HepG2 (cell line): ENCODE data around the gene NSD1. TPM values are rescaled to one million over a fixed set of nuclear protein-coding genes. Genes with fewer than 3 reads are reported as not detected.
"Not testable (repeated sequence)": the region's sequence is repeated elsewhere in the genome, so short reads cannot be mapped to it uniquely, and the experiment has no call there.

Experiments
- ATAC-seq: fragments of 200-7000 bp; cut with Tn5 transposase; 3 replicates; pipeline ENCODE4 v1.9.1; 2020; ENCODE audit warnings: mild to moderate bottlenecking, moderate library complexity
- BruUV-seq: library from RNA; stranded (reverse); fragments of 400-500 nt; replicated peaks from 2 replicates; lab custom pipeline; 2021; lab: Mats Ljungman, UMichigan
- CTCF ChIA-PET: fragments of 300-600 bp; formaldehyde crosslinking; extraction: SDS; loops from one replicate; lab custom pipeline; 2021; ENCODE audit warnings: low total read pairs, inconsistent platforms, low intra/inter-chr PET ratio; lab: Yijun Ruan, JAX
- POLR2A ChIA-PET: fragments of 350-600 bp; sonication (Branson Sonifier 250); formaldehyde crosslinking; loops from one replicate; lab custom pipeline; 2020; ENCODE audit warnings: antibody characterized with exemption, inconsistent platforms; lab: Yijun Ruan, JAX
- DNase-seq: peaks from one replicate; pipeline ENCODE4 v3.0.0-alpha.2; 2015; ENCODE audit warnings: low spot score
- FAIRE-seq: peaks from 3 replicates; lab custom pipeline; 2011; peaks lifted over from hg19 to GRCh38; lab: Jason Lieb, UNC
- H2AFZ ChIP-seq: one replicate; pipeline ENCODE4 v1.6.1; 2011; ENCODE audit warnings: low read length, inconsistent platforms
- H3K27ac ChIP-seq: fragments of 300-600 bp; 3 replicates; pipeline ENCODE4 v1.8.0; 2011; ENCODE audit warnings: mixed run types, mild to moderate bottlenecking, mixed read lengths, low read length, inconsistent platforms; ENCODE audit not compliant: insufficient read depth; ENCODE audit errors: extremely low read length
- H3K27me3 ChIP-seq, 2 experiments: fragments of 200-600 bp in 1 of 2; 2 replicates in 1 of 2; 3 replicates in 1 of 2; pipeline versions ENCODE4 v1.6.0 to v1.8.0; 2011; ENCODE audit warnings: low read length in 2 of 2, mild to moderate bottlenecking in 2 of 2, moderate library complexity in 2 of 2, inconsistent platforms in 1 of 2; ENCODE audit not compliant: insufficient read depth in 2 of 2, control insufficient read depth in 1 of 2
- H3K36me3 ChIP-seq, 2 experiments: fragments of 200-600 bp in 1 of 2; replicated peaks in 1 of 2; 2 replicates in 1 of 2; 3 replicates in 1 of 2; pipeline versions ENCODE4 v1.5.1 to v1.8.0; 2011; ENCODE audit warnings: low read length in 2 of 2, inconsistent platforms in 1 of 2; ENCODE audit not compliant: insufficient read depth in 2 of 2, control insufficient read depth in 1 of 2
- H3K4me1 ChIP-seq: 2 replicates; pipeline ENCODE4 v1.5.1; 2012; ENCODE audit warnings: low read length, inconsistent platforms; ENCODE audit not compliant: insufficient read depth
- H3K4me2 ChIP-seq: 2 replicates; pipeline ENCODE4 v1.6.0; 2011; ENCODE audit warnings: low read depth, low read length, inconsistent platforms
- H3K4me3 ChIP-seq, 3 experiments: fragments of 200-600 bp in 1 of 3; sonication (generic), shearing (Covaris generic) in 1 of 3; replicated peaks in 1 of 3; 2 replicates each; pipeline ENCODE4 v1.5.1; 2011 to 2016; ENCODE audit warnings: low read length in 3 of 3, inconsistent platforms in 2 of 3, low read depth in 2 of 3, mild to moderate bottlenecking in 2 of 3, control low read depth in 1 of 3, mixed read lengths in 1 of 3; ENCODE audit not compliant: insufficient read depth in 1 of 3
- H3K79me2 ChIP-seq: one replicate; pipeline ENCODE4 v1.6.1; 2011; ENCODE audit warnings: low read length, inconsistent platforms; ENCODE audit not compliant: insufficient read depth
- H3K9ac ChIP-seq: 2 replicates; pipeline ENCODE4 v1.6.0; 2011; ENCODE audit warnings: mild to moderate bottlenecking, low read depth, low read length, inconsistent platforms; ENCODE audit not compliant: insufficient read depth
- H3K9me3 ChIP-seq: 2 replicates; pipeline ENCODE4 v1.5.1; 2012; ENCODE audit warnings: mild to moderate bottlenecking, low read length
- H4K20me1 ChIP-seq: 2 replicates; pipeline ENCODE4 v1.6.0; 2011; ENCODE audit warnings: inconsistent platforms, mild to moderate bottlenecking, low read length, moderate library complexity; ENCODE audit not compliant: insufficient read depth
- CHD4 ChIP-seq: fragments of 200-600 bp; sonication (generic); IDR thresholded peaks from 2 replicates; pipeline ENCODE4 v1.7.0; 2017; ENCODE audit warnings: mild to moderate bottlenecking, low read length, borderline replicate concordance
- ISL2 ChIP-seq: sonication (generic); formaldehyde crosslinking; IDR thresholded peaks from 2 replicates; pipeline ENCODE4 v1.5.0; 2020; ENCODE audit warnings: missing genetic modification reagents
- KAT8 ChIP-seq: IDR thresholded peaks from 2 replicates; pipeline ENCODE4 v1.6.1; 2016; ENCODE audit warnings: missing genetic modification reagents, missing compliant biosample characterization
- PLSCR1 ChIP-seq: sonication (generic); formaldehyde crosslinking; IDR thresholded peaks from 2 replicates; pipeline ENCODE4 v1.5.0; 2020; ENCODE audit warnings: missing genetic modification reagents, mild to moderate bottlenecking, borderline replicate concordance
- REST ChIP-seq, 2 experiments: IDR thresholded peaks; 2 replicates each; pipeline ENCODE4 v1.6.1; 2011 to 2012; ENCODE audit warnings: low read length in 2 of 2, borderline replicate concordance in 1 of 2, low read depth in 1 of 2, mild to moderate bottlenecking in 1 of 2, moderate library complexity in 1 of 2
- RFX5 ChIP-seq: IDR thresholded peaks from 2 replicates; pipeline ENCODE4 v1.6.1; 2011; ENCODE audit warnings: low read depth, low read length, improper control_type of control experiment
- SP1 ChIP-seq, 2 experiments: fragments of 450-650 bp in 1 of 2; sonication (generic) in 1 of 2; formaldehyde crosslinking in 1 of 2; IDR thresholded peaks; 2 replicates each; pipeline versions ENCODE4 v1.4.0 to v1.6.1; 2016 to 2020; ENCODE audit warnings: missing genetic modification reagents in 1 of 2
- ZNF550 ChIP-seq: sonication (generic); formaldehyde crosslinking; IDR thresholded peaks from 2 replicates; pipeline ENCODE4 v1.4.0; 2020; ENCODE audit warnings: mild to moderate bottlenecking, missing genetic modification reagents, borderline replicate concordance
- WGBS: methylation state at CpG from one replicate; pipeline ENCODE4 v1.1.6; 2017; ENCODE audit warnings: low lambda C conversion rate; 5-methylcytosine and 5-hydroxymethylcytosine counted together
- in situ Hi-C: cut with HindIII; loops from 2 replicates; pipeline ENCODE4 v1.10.0; 2017; ENCODE audit warnings: low pct_unique_long_range_greater_than_20kb; ENCODE audit not compliant: extremely low pct_ligation_motif_present
- intact Hi-C: fragments of 100-400 bp; cut with micrococcal nuclease; formaldehyde crosslinking; loops from one replicate; pipeline ENCODE4 v1.10.0; 2022; ENCODE audit not compliant: unreplicated experiment
- polyA plus RNA-seq, 8 experiments: library from polyadenylated mRNA; depleted of rRNA in 3 of 8; stranded (reverse) in 7 of 8; unstranded in 1 of 8; fragments of >200 nt; fragmentation: Illumina TruSeq in 4 of 8; extraction: Trizol in 4 of 8; gene quantifications; 2 replicates each; pipeline versions ENCODE4 v1.2.1 to v1.2.3, GENCODE V29; 2011 to 2016; ENCODE audit warnings: low read depth in 4 of 8, missing spikeins in 1 of 8, mixed read lengths in 1 of 8; ENCODE audit not compliant: insufficient read depth in 1 of 8
- total RNA-seq, 5 experiments: library from RNA; depleted of rRNA; stranded (reverse); fragments of >200 nt; fragmentation: Illumina TruSeq; extraction: Trizol; gene quantifications; 2 replicates each; pipeline ENCODE4 v1.2.3, GENCODE V29; 2016; ENCODE audit warnings: low read depth in 1 of 5

NSD1 gene
- total and polyA plus RNA-seq, 2 of the 13 experiments (the other 11 are each of a cell fraction or from before 2014, with no cell fraction given): 0.01 to 0.09 TPM

GRCh38 chr5:177176175-177176711 lies 42.7 kb downstream of the NSD1 start (continued):
- no peak for TF ChIP-seq PLSCR1 (CRISPR knock-in tag)
- TF ChIP-seq SP1 (IDR thresholded peaks at IDR 0.05): no peak
- no peak for TF ChIP-seq SP1 (CRISPR knock-in tag; IDR thresholded peaks at IDR 0.05)

GRCh38 chr5:177177847-177178437 lies 44.4 kb downstream of the NSD1 start:
- H3K27me3 ChIP-seq, DNase-seq, H3K36me3 ChIP-seq, H4K20me1 ChIP-seq, ATAC-seq, H3K9ac ChIP-seq, in situ Hi-C loops, H3K4me1 ChIP-seq, H2AFZ ChIP-seq, H3K4me3 ChIP-seq, H3K4me2 ChIP-seq, H3K79me2 ChIP-seq, FAIRE-seq, H3K9me3 ChIP-seq, POLR2A ChIA-PET, H3K27ac ChIP-seq, intact Hi-C loops, BruUV-seq, CTCF ChIA-PET: not testable (repeated sequence)
- 49% methylated on average over 8 of the region's 9 CpGs for WGBS

GRCh38 chr5:177178733-177179304 lies 45.2 kb downstream of the NSD1 start:
- no TSS peak for BruUV-seq
- no peak overlapping the region for H3K4me2 ChIP-seq
- H3K4me1 ChIP-seq: no peaks in the 10 kb centered on the region
- TF ChIP-seq REST (IDR thresholded peaks at IDR 0.05; ENCODE audit: borderline replicate concordance in 1 of 2, low read depth in 1 of 2, low read length in 2 of 2) (no peak), CHD4 (no peak), KAT8 (CRISPR knock-in tag) (no peak), RFX5 (no peak), ISL2 (CRISPR knock-in tag) (no peak), ZNF550 (no peak)
- TF ChIP-seq, all 625 proteins: peak for 0
- Histone ChIP-seq H3K79me2 (no peaks in the 10 kb centered on the region), H3K36me3 (no peaks in the 10 kb centered on the region), H3K4me3 (no peak overlapping the region), H3K9me3 (no peaks in the 10 kb centered on the region), H2AFZ (no peak overlapping the region), H3K9ac (no peak overlapping the region), H3K27me3 (no peaks in the 10 kb centered on the region), H4K20me1 (no peaks in the 10 kb centered on the region), H3K27ac (no peak overlapping the region)
- DNase-seq: no peak
- in situ Hi-C loops (no loop called here), intact Hi-C loops (no loop called here)
- no peak for ATAC-seq
- WGBS: 58% methylated on average over 3 of the region's 3 CpGs
- POLR2A ChIA-PET: no interaction called here
- FAIRE-seq: no peak
- CTCF ChIA-PET: no interaction called here
